B cell (primary cell): ENCODE measurements around the gene LTC4S.

Experiments used
- EZH2 ChIP-seq: IDR thresholded peaks from 2 replicates; pipeline ENCODE4 v1.6.1; 2012; ENCODE audit warnings: borderline replicate concordance, low read depth, mild to moderate bottlenecking, moderate library complexity, low read length; ENCODE audit not compliant: insufficient read depth, poor library complexity, severe bottlenecking
- TF ChIP-seq, protein P1 (sequence below): fragments of 200-600 bp; IDR thresholded peaks from one replicate; pipeline ENCODE4 v1.8.0; 2022; ENCODE audit warnings: antibody characterized with exemption, mild to moderate bottlenecking

- no peak for TF ChIP-seq EZH2
- TF ChIP-seq, protein P1, sequence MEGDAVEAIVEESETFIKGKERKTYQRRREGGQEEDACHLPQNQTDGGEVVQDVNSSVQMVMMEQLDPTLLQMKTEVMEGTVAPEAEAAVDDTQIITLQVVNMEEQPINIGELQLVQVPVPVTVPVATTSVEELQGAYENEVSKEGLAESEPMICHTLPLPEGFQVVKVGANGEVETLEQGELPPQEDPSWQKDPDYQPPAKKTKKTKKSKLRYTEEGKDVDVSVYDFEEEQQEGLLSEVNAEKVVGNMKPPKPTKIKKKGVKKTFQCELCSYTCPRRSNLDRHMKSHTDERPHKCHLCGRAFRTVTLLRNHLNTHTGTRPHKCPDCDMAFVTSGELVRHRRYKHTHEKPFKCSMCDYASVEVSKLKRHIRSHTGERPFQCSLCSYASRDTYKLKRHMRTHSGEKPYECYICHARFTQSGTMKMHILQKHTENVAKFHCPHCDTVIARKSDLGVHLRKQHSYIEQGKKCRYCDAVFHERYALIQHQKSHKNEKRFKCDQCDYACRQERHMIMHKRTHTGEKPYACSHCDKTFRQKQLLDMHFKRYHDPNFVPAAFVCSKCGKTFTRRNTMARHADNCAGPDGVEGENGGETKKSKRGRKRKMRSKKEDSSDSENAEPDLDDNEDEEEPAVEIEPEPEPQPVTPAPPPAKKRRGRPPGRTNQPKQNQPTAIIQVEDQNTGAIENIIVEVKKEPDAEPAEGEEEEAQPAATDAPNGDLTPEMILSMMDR = no peak
These were observed 39.9 kb downstream of the LTC4S start for GRCh38 chr5:179833709-179834070.
